Epidermal melanocyte (primary cell): ENCODE measurements around the gene ADIRF.
"Not testable (repeated sequence)": the region's sequence is repeated elsewhere in the genome, so short reads cannot be mapped to it uniquely, and the experiment has no call there.

ENCODE experiments used
- DNase-seq: peaks from one replicate; pipeline ENCODE4 v3.0.0; 2011; ENCODE audit warnings: low spot score; ENCODE audit not compliant: insufficient read length

Gene ADIRF

GRCh38 chr10:86968271-86968993 is at the start of gene ADIRF:
TSS of gene ADIRF (plus strand) at chr10:86968482. CDS start at chr10:86968545, 63 bp downstream.
- DNase-seq = no peak

DNA sequence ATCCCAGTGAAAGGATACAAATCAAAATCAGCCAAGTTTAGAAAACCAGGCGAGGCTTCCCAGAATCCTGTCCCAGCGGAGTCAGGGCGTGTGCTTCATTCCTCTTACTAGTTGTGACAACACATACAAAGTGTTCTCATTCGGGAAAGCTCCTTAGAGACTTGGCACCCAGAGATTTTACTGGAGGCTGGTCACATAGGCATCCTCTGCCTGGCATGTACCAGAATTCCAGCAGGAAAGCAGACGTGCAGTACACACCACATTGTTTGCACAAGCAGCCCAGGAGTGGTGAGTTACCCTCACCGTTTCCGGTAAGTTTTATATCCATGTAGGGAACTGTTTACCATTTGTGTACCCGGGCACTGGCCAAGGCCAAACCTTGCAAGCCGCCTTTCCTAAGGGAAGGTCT is 45.7 kb upstream of the ADIRF start:
- no peak for DNase-seq

GRCh38 chr10:86929468-86930380 is 38.6 kb upstream of the ADIRF start:
- DNase-seq = no peak

DNA sequence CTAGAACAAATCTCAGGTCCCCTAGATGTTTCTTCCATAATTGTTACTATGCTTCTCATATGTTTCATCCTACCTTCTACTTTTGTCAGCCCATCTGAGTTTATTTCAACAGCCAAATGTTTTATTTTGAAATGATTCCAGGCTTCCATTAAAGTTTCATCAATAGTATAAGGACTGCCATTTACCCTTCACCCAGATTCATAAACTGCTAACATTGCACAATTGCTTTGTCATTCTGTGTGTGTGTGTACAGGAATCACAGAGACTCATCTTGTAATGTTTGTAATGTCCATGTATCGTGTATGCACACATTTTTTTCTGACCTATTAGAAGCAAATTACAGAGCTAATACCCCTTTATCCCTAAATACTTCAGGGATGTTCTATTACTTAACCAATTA is 36.4 kb upstream of the ADIRF start:
- no peak for DNase-seq

GRCh38 chr10:86932674-86933073 is 35.6 kb upstream of the ADIRF start:
- no peak for DNase-seq

DNA sequence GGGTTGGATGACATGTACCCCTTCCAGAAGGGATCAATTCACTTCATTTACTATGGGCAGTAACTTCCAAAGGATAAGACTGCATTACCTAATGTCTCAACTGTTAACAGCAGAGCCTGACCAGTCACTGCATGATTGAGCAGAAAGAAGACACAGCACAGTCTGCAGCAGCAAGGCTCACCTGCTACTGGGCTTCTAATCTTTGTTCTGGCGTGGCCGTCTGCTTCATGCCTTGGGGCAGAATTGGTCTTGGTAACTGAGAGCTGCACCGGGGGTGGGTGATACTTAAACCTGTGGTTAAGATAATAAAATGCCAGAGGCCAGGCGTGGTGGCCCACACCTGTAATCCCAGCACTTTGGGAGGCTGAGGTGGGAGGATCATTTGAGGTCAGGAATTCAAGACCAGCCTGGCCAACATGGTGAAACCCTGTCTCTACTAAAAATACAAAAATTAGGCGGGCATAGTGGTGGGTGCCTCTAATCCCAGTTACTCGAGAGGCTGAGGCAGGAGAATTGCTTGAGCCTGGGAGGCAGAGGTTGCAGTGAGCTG is 34.0 kb upstream of the ADIRF start:
- not testable (repeated sequence) for DNase-seq

DNA sequence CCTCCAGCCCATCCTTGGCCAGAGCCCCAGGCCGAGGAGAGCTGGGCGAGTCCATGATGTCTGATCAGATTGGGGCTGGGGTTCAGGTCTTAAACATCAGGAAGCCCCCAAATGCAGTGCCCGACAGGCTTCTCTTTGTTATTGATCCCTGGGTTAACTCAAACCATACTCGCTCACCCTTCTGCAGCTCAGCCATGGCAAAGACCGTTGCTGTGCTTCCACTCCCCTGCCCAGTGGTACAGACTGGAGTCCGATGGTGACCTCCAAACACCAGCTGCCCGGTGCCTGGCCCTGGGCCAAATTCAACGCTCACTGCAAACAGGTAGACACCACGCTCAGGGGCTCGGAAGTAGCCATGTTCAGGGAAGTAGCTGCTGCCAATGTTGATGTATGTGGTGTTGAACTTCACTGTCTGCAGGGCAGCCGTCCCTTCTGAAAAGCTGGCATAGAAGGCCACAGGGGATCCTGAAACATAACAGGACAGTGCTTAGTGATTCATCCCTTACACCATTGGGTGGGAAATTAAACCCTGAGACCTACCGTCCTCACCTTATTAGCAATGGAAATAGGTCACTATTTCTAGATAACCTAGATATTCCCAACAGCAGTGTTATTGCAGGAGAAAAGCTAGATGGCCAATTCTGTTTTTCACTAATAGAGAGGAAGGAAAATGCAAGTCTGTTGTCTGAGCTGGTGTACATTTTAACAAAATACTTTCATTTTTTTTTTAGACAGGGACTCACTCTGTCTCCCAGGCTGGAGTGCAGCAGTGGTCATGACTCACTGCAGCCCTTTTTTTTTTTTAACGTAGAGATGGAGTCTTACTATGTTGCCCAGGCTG is 31.4 kb upstream of the ADIRF start:
- no peak for DNase-seq

GRCh38 chr10:86937502-86938154 is 30.7 kb upstream of the ADIRF start:
- DNase-seq = no peak

DNA sequence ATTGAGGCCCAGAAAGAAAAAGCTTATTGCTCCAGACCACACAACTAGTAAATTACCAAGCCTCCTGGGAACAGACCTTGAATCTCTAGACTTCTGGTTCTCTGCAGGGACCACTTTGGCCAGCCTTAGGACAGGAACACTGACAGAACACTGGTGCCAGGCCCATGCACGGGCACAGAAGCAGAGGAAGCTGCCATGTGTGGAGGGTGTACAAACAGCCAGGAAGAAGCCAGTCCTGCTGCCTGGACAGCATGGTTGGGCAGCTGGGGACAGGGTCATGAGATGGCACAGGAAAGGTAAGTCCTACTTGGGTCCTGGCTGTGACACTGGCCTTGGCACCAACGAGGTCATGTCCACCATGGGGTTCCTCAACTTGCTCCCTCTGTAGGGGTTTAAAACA is 30.0 kb upstream of the ADIRF start:
- no peak for DNase-seq

- DNase-seq = not testable (repeated sequence)
Measured at GRCh38 chr10:86940076-86940475, 28.2 kb upstream of the ADIRF start.

DNA sequence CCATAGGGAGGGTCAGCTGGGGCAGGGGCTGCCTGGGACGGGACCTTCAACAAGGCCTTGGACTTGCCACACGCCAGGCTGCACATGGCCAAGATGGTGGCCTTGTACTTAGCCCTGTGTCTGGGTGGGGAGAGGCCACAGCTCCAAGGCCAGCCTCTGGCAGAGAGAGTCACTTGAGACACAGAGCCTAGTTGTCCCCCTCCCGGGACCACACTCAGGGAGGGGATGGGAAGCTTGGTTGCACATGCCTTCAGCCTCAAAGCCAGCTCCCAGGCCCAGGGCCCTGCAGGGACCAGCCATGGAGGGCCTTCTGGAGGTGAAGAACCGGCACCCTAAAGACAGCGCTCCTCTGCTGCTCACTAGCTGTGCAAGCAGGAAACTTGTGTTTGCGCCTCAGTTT is 27.6 kb upstream of the ADIRF start:
- no peak for DNase-seq

GRCh38 chr10:86941426-86941825 is 26.9 kb upstream of the ADIRF start:
- no peak for DNase-seq

DNA sequence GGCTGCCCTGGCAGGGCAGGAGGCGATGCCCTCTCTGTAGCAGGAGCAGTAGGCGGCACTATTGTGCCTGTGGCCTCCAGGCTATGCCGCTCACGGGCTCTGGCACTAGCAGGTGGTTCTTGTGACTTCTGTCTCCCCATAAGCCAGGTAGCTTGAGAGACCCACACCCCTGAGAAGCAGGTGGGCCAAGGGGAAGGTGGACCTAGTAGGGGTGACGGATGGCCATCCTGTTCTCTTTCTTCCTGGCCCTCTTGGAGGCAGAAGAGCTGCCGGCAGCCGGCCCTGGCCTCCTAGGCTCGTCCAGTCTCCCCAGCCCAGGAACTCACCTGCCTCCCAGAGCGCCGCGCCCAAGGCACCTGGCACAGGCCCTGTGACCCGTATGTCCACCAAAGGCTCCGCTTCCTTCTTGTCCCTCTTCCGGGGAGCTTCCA is 26.3 kb upstream of the ADIRF start:
- DNase-seq = no peak

DNA sequence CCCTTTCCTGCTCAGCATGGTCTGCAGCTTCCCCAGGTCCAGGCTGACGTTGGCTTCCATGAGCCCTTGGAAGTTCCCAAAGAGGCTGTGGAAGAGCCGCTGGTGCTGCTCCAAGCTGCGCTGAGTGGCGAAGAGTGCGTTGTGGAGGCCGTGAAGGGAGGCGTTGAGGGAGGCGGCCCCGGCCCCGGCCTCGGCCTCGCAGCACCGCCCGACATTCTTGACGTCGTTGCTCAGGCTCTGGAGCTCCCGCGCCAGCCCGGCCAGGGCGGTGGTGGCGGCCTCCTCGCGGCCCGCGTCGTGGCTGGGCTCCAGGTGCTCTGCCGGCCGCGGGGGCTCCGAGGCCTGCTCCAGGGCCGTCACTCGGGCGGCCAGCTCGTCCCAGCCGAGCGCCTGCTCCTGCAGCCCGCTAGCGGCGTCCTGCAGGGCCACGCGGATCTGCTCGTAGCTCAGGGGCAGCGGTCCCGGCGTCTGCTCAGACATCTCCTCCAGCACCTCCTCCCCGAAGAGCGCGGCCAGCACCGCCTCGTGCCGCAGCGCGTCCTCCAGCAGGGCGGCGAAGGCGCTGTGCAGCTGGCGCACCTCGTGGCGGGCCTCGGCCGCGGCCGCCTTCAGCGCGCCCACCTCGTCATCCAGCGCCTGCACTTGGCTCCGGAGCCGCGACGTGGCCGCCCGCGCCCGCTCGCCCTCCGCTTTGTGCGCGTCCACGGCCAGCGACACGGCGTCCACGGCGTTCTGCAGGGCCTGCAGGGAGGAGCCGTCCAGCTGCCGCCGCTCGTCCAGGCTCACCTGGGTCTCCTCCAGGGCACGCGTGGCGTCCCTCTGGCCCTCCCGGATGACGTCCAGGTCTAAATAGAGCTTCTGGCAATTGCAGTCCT is 25.6 kb upstream of the ADIRF start:
- DNase-seq = no peak

GRCh38 chr10:86943316-86944030 is 24.8 kb upstream of the ADIRF start:
- DNase-seq = no peak

DNA sequence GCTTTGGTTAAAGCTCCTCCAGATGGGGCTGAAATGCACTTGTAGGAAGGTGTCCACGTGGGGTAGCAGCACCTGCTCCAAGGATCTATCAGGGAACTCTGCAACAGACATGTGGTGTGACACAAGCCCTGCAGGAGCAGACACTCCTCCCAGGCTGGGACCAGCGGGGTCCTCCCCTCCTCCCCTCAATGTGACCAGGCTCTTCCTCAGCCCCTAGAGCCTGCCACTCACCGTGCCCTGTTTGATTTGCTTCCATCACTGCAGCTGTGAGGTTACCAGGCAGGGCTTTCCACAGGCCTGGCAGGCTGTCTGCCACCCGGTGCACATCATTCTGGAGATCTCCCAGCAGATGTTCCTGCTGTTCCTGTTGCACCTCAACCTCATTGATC is 24.3 kb upstream of the ADIRF start:
- no peak for DNase-seq

- DNase-seq = no peak
Measured at GRCh38 chr10:86944471-86944870, 23.8 kb upstream of the ADIRF start.

DNA sequence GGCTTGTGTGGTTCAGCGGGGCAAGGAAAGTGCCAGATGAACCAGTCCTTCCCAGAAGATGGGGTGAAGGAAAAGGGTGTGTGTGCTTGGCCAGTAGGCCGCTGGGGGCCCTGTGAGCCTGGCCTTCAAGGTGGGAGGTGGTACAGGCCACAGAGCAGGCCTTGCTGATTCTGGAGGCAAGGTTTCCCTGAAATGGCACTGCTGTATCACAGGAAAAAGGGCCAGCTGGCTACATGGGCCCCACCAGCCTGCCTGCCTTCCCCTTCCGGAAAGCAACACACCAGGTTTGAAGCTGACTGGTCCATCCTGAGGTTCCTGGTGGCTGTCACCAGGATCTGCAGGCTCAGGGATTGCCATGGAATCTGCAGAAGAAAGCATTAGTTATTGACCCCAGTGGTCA is 23.4 kb upstream of the ADIRF start:
- no peak for DNase-seq
